Large intestine (tissue), 3 donors: ENCODE data around the gene STARD13. TPM values are rescaled to one million over a fixed set of nuclear protein-coding genes. Genes with fewer than 3 reads are reported as not detected.

Experiments
- DNase-seq, 2 donors: peaks; one replicate each; pipeline versions ENCODE4 v3.0.0 to v3.0.0-alpha.2; 2013
- H3K27ac ChIP-seq: one replicate; pipeline ENCODE4 v1.5.1; 2013; ENCODE audit warnings: low read length
- H3K27me3 ChIP-seq: 2 replicates; pipeline ENCODE4 v1.6.1; 2013; ENCODE audit warnings: low read length; ENCODE audit not compliant: control insufficient read depth, insufficient read depth
- H3K36me3 ChIP-seq: 2 replicates; pipeline ENCODE4 v1.6.1; 2013; ENCODE audit warnings: low read length; ENCODE audit not compliant: control insufficient read depth, insufficient read depth
- H3K4me1 ChIP-seq: one replicate; pipeline ENCODE4 v1.6.1; 2013; ENCODE audit warnings: low read length; ENCODE audit not compliant: control insufficient read depth, insufficient read depth
- H3K4me3 ChIP-seq: one replicate; pipeline ENCODE4 v1.5.1; 2013; ENCODE audit warnings: low read length
- H3K9me3 ChIP-seq: one replicate; pipeline ENCODE4 v1.6.1; 2013; ENCODE audit warnings: mild to moderate bottlenecking, low read depth, low read length, moderate library complexity; ENCODE audit not compliant: control insufficient read depth
- WGBS: methylation state at CpG from one replicate; pipeline ENCODE4 v1.1.5; 2013; ENCODE audit warnings: low lambda C conversion rate; ENCODE audit not compliant: insufficient coverage; 5-methylcytosine and 5-hydroxymethylcytosine counted together
- polyA plus RNA-seq: library from polyadenylated mRNA; unstranded; fragments of 120-200 nt; gene quantifications from one replicate; pipeline ENCODE4 v1.2.1, GENCODE V29; 2013

The STARD13 gene
- polyA plus RNA-seq, 1 donor, result 15.4 TPM

- no peaks in the 10 kb centered on the region for H3K27me3 ChIP-seq
- WGBS, result 20% methylated on average over 1 of the region's 4 CpGs
- DNase-seq, result no peak
- peaks cover 21% of the 10 kb centered on the region for H3K4me1 ChIP-seq
- no peak overlapping the region for H3K4me3 ChIP-seq
- no peaks in the 10 kb centered on the region for H3K36me3 ChIP-seq
- H3K9me3 ChIP-seq, result no peaks in the 10 kb centered on the region
- H3K27ac ChIP-seq, result no peak overlapping the region
These were observed 93.9 kb downstream of the STARD13 start for GRCh38 chr13:33191425-33192210.

GRCh38 chr13:33189470-33189869, 96.1 kb downstream of the STARD13 start:
- WGBS, result no CpG with 5 or more reads among the region's 6 CpGs
- Histone ChIP-seq H3K36me3 (no peaks in the 10 kb centered on the region), H3K4me3 (no peak overlapping the region), H3K27me3 (no peaks in the 10 kb centered on the region), H3K27ac (no peak overlapping the region), H3K4me1 (peaks cover 8% of the 10 kb centered on the region), H3K9me3 (no peaks in the 10 kb centered on the region)
- DNase-seq, result no peak

- no peak for DNase-seq
- no peaks in the 10 kb centered on the region for H3K36me3 ChIP-seq
- 90% methylated on average over 2 of the region's 4 CpGs for WGBS
- H3K4me1 ChIP-seq, result peaks cover 17% of the 10 kb centered on the region
- H3K27me3 ChIP-seq, result no peaks in the 10 kb centered on the region
- peak overlapping the region; percentile 74 for H3K27ac ChIP-seq
- no peak overlapping the region for H3K4me3 ChIP-seq
- H3K9me3 ChIP-seq, result no peaks in the 10 kb centered on the region
These were observed 97.3 kb downstream of the STARD13 start for GRCh38 chr13:33188093-33188882.

- Histone ChIP-seq H3K4me3 (no peak overlapping the region), H3K4me1 (peaks cover 28% of the 10 kb centered on the region), H3K9me3 (no peaks in the 10 kb centered on the region), H3K27me3 (no peaks in the 10 kb centered on the region), H3K27ac (peak overlapping the region; percentile 74), H3K36me3 (no peaks in the 10 kb centered on the region)
- peak; percentile 64 to 89 for DNase-seq
- no CpG with 5 or more reads among the region's 8 CpGs for WGBS
These were observed 98.7 kb downstream of the STARD13 start for GRCh38 chr13:33186861-33187291.

GRCh38 chr13:33185853-33186252, 99.7 kb downstream of the STARD13 start:
- no peaks in the 10 kb centered on the region for H3K36me3 ChIP-seq
- peaks cover 28% of the 10 kb centered on the region for H3K4me1 ChIP-seq
- no peak for DNase-seq
- no peaks in the 10 kb centered on the region for H3K9me3 ChIP-seq
- H3K27me3 ChIP-seq, result no peaks in the 10 kb centered on the region
- 92% methylated on average over 2 of the region's 6 CpGs for WGBS
- peak overlapping the region; percentile 74 for H3K27ac ChIP-seq
- H3K4me3 ChIP-seq, result no peak overlapping the region

- H3K27me3 ChIP-seq, result no peaks in the 10 kb centered on the region
- H3K27ac ChIP-seq, result no peak overlapping the region
- DNase-seq, result no peak
- no peaks in the 10 kb centered on the region for H3K36me3 ChIP-seq
- 83% methylated on average over 1 of the region's 2 CpGs for WGBS
- peaks cover 29% of the 10 kb centered on the region for H3K4me1 ChIP-seq
- H3K9me3 ChIP-seq, result no peaks in the 10 kb centered on the region
- no peak overlapping the region for H3K4me3 ChIP-seq
These were observed 101.0 kb downstream of the STARD13 start for GRCh38 chr13:33184530-33184929.

GRCh38 chr13:33184112-33184490, 101.5 kb downstream of the STARD13 start:
- DNase-seq, result no peak
- no CpG with 5 or more reads among the region's 2 CpGs for WGBS
- Histone ChIP-seq H3K27ac (no peak overlapping the region), H3K4me3 (no peak overlapping the region), H3K9me3 (no peaks in the 10 kb centered on the region), H3K4me1 (peaks cover 34% of the 10 kb centered on the region), H3K36me3 (no peaks in the 10 kb centered on the region), H3K27me3 (no peaks in the 10 kb centered on the region)

- no peak overlapping the region for H3K4me3 ChIP-seq
- H3K27ac ChIP-seq, result peak overlapping the region; percentile 21
- no peaks in the 10 kb centered on the region for H3K9me3 ChIP-seq
- no peak for DNase-seq
- no peaks in the 10 kb centered on the region for H3K27me3 ChIP-seq
- WGBS, result no CpG with 5 or more reads among the region's 3 CpGs
- no peaks in the 10 kb centered on the region for H3K36me3 ChIP-seq
- peaks cover 35% of the 10 kb centered on the region for H3K4me1 ChIP-seq
These were observed 102.0 kb downstream of the STARD13 start for GRCh38 chr13:33183431-33184111.

GRCh38 chr13:33182729-33183128, 102.8 kb downstream of the STARD13 start:
- Histone ChIP-seq H3K4me1 (peaks cover 33% of the 10 kb centered on the region), H3K27ac (peak overlapping the region; percentile 21)
- WGBS, result 20% methylated on average over 1 of the region's 9 CpGs

GRCh38 chr13:33181264-33181663, 104.3 kb downstream of the STARD13 start:
- DNase-seq, result peak in 1 of 2 donors; percentile 41
- no peaks in the 10 kb centered on the region for H3K9me3 ChIP-seq
- H3K27ac ChIP-seq, result peak overlapping the region; percentile 86
- H3K4me1 ChIP-seq, result peaks cover 33% of the 10 kb centered on the region
- H3K36me3 ChIP-seq, result no peaks in the 10 kb centered on the region
- no peaks in the 10 kb centered on the region for H3K27me3 ChIP-seq
- peak overlapping the region; percentile 19 for H3K4me3 ChIP-seq

More at GRCh38 chr13:33182729-33183128, 102.8 kb downstream of the STARD13 start:
- no peaks in the 10 kb centered on the region for H3K27me3 ChIP-seq
- no peak overlapping the region for H3K4me3 ChIP-seq
- H3K9me3 ChIP-seq, result no peaks in the 10 kb centered on the region
- peak; percentile 55 to 59 for DNase-seq
- H3K36me3 ChIP-seq, result no peaks in the 10 kb centered on the region
